GM18502 (cell line): ENCODE results near the gene BRPF3.

ENCODE experiments used
- ATAC-seq: cut with Tn5 transposase; IDR thresholded peaks from one replicate; pipeline ENCODE4 v1.9.1; 2021; ENCODE audit warnings: mild to moderate bottlenecking; ENCODE audit not compliant: unreplicated experiment, poor library complexity

BRPF3 gene

DNA sequence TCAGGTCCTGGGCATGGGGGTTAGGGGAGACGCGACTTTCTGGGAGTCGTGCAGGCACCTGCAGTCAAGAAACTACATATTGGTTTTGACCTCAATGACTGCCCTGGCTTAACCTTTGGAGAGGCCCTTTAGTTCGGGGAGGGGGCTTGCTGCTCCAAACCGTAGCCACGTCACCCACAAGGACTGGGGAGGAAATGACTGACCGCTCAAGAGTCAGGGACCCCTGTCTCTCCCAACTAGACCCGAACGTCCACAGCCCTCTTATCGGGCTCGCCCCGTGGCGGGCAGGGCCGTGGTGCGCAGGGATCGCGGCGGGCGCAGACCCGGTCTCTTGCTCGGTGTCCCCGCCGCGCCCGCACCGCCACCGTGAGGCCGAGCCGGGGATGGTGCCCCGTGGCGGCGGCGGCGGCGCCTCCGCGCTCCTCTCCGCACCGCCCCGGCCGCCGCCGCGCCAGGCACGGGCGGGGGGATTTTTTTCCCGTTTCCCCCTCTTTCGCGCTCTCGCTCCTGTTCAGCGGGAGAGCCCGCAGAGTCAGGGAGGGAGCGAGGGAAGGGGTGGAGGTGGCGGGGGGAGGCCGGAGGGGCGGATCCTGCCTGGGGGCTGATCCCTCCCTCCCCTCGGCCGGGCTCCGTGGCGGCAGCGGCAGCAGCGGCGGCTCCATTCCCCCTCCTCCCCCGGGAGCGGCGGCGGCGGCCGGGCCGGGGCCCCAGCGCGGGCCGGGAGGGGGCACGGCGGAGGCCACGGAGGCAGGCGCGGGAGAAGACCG lies at the start of gene BRPF3:
Gene BRPF3 (plus strand): TSS at position 632 of the 767 bp plus-strand sequence. CDS start 3,579 bp downstream, outside the sequence.
- ATAC-seq, result peak; percentile 51

GRCh38 chr6:36147294-36147693 lies 49.2 kb upstream of the BRPF3 start:
- no peak for ATAC-seq

DNA sequence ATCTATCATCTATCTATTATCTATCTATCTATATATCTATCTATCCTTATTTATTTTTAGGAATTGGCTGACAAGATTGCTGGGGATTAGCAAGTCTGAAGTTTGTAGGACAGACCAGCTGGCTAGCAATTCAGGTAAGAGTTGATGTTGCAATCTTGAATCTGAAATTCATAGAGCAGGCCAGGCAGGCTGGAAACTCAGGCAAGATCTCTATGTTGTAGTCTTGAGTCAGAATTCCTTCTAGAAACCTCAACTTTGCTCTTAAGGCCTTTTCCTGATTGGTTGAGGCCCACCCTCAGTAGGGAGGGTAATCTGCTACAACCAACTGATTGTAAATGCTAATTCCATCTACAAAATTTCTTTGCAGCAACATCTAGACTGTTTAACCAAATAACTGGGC lies 47.1 kb upstream of the BRPF3 start:
- no peak for ATAC-seq

DNA sequence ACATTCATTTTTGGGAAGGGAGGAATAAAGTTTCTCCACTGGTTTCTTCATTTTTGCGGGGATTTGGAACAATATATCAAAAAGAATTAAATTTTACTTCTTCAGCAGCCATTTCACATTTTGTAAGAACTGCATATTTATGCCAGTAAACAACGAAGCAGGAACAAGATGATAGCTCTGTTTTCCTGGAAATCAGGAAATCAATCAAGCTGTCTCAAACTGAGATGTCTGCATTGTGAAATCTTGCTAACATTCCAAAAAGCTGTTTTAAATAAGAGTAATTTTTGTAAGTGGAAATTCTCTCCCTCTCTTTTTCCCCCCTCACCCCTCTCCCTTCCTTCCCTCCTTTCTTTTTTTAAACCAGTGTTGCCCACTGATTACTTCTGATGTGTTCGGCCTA lies 46.3 kb upstream of the BRPF3 start:
- ATAC-seq, result no peak

DNA sequence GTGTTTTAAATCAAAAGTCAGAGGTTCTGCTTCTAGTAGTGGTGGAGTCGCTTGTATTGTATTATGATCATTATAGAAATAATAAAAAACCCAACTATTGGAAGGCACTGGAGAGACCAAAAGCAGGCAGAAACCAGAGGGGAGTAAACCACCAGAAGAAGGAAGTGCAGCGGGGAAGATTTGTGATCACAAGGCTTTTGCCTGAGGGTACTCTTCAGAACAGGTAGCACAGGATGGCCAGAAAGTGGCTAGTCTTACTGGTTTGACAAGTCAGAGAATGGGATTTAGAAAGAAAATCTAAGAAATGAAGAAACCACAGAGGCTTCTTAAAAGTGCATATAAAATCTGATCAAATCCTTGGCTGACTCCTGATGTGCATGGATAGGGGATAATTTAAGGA lies 42.3 kb upstream of the BRPF3 start:
- no peak for ATAC-seq

- no peak for ATAC-seq
Measured at GRCh38 chr6:36155662-36156061, 40.9 kb upstream of the BRPF3 start.

GRCh38 chr6:36160147-36160760 lies 36.3 kb upstream of the BRPF3 start:
- no peak for ATAC-seq

GRCh38 chr6:36169023-36170007 lies 27.2 kb upstream of the BRPF3 start:
- ATAC-seq, result no peak

DNA sequence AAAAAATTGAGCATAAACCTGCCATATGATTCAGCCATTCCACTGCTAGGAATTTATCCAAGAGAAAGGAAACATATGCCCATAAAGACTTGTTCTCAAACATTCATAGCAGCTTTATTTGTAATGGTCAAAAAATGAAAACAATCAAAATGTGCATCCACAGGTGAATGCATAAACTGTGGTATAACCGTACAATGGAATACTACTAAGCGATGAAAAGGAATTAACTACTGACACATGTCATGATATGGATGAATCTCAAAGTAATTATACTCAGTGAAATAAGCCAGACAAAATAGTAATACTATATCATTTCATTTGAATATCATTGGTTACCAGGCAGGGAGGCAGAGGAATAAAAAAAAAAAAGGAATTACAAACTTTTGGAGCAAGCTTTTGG lies 25.8 kb upstream of the BRPF3 start:
- ATAC-seq, result no peak

GRCh38 chr6:36171573-36171972 lies 25.0 kb upstream of the BRPF3 start:
- ATAC-seq, result no peak

DNA sequence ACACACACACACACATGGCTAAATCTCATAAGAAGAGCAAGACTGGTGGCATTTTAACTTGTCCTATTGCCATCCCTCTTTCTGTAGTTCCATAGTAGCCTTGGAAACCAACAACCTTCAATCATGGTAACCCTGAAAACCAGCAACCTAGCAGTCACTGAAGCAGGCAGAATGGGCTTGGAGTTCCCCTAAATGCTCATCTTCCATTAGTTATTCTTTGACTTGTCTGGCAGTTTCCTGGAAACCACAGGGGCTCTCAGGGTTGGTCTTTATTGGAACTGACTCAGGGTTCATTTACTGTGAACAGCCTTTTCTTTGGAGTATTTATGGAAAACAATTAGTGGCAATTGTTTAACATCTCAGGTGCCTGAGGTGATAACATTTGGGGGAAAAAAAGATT lies 19.4 kb upstream of the BRPF3 start:
- no peak for ATAC-seq

DNA sequence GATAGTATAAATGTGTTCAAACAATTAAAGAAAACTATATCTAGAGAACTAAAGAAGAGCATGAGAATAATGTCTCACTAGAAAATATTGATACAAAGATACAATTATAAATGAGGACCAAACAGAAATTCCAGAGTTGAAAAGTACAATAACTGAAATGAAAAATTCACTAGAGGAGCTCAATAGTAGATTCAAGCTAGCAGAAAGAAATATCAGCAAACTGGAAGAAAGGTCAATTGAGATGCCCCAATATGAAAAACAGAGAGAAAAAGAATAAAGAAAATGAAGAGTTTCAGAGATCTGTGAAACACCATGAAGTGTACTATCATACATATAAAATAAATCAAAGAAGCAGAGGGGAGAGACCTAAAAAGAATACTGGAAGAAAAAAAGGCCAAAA lies 18.0 kb upstream of the BRPF3 start:
- ATAC-seq, result no peak

GRCh38 chr6:36180126-36180525 lies 16.4 kb upstream of the BRPF3 start:
- ATAC-seq, result no peak

DNA sequence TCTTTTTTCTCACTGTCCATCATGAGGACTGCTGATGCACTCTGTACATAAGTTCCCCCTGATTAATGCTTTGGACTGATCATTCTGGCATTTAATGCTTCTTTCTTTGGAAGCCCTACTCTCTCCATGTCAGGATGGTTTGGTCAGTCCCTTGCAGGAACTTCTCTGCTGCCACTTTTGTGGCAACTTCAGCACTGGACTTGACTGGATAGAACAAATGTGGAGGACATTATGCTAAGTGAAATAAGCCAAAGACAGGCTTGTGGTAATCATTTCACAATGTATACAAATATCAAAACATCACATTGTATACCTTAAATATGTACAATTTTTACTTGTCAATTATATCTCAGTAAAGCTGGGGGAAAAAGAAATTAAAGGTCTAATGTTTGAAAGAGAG lies 12.2 kb upstream of the BRPF3 start:
- ATAC-seq, result no peak

- ATAC-seq, result no peak
Measured at GRCh38 chr6:36186199-36186598, 10.3 kb upstream of the BRPF3 start.

DNA sequence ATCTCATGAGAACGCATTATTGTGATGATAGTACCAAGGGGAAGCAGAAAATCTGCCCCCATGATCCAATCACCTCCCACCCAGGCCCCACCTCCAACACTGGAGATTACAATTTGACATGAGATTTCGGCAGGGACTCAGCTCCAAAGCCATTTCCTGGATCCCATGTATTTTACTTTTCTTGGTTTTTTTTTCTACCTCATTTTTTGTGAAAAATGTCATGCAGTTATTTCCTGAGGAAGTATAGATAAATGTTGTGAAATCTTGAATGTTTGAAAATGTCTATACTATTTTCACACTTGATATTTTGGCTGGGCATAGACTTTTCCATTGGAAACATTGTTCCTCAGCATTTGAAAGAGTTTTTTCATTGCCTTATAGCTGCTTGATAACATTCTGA lies 9.1 kb upstream of the BRPF3 start:
- ATAC-seq, result no peak

- ATAC-seq, result no peak
Measured at GRCh38 chr6:36195471-36196112, 952 bp upstream of the BRPF3 start.

GRCh38 chr6:36196880-36197548 lies 470 bp downstream of the BRPF3 start:
- ATAC-seq, result peak; percentile 95

GRCh38 chr6:36197739-36198221 lies 1.2 kb downstream of the BRPF3 start:
- ATAC-seq, result no peak

DNA sequence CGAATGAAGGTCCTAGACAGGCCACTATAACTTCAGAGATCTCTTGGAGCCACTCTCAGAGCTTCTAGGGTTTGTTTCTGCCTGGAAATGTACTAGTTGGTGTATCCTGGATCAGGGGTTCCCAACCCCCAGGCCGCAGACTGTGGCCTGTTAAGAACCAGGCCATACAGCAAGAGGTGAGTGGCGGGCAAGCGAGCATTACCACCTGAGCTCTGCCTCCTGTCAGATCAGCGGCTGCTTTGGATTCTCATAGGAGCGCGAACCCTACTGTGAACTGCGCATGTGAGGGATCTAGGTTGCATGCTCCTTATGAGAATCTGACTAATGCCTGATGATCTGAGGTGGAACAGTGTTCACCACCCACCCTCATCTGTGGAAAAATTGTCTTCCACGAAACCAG lies 2.4 kb downstream of the BRPF3 start:
- no peak for ATAC-seq
